ENCODE data around the gene ACOXL. TPM values are rescaled to one million over a fixed set of nuclear protein-coding genes. Genes with fewer than 3 reads are reported as not detected.

Gene ACOXL
- total and polyA plus RNA-seq, 9 of the 15 experiments (the other 6 are each of a cell fraction or from before 2014, with no cell fraction given), result 0.31 to 0.56 TPM; not detected in 7

GRCh38 chr2:111111101-111111755 is 378.9 kb downstream of the ACOXL start:
- H3K9me3 ChIP-seq (replicated peaks; ENCODE audit: control insufficient read depth, insufficient read depth, low read depth, low read length), result no peaks in the 10 kb centered on the region
- no peaks in the 10 kb centered on the region for H3K36me3 ChIP-seq (ENCODE audit: control insufficient read depth, insufficient read depth, low read length)
- DNase-seq (ENCODE audit: extremely low read depth in 1 of 4, low spot score in 3 of 4) (no peak), ATAC-seq (no peak), FAIRE-seq (no peak)
- no peak overlapping the region for H3K9ac ChIP-seq (ENCODE audit: insufficient read depth in 1 of 2, low read depth in 2 of 2, low read length in 2 of 2)
- H3K9me1 ChIP-seq (ENCODE audit: control insufficient read depth, insufficient read depth, low read length), result no peaks in the 10 kb centered on the region
- H3K4me1 ChIP-seq (replicated peaks in 1 of 2; ENCODE audit: control insufficient read depth in 2 of 2, insufficient read depth in 2 of 2, low read length in 2 of 2), result no peaks in the 10 kb centered on the region
- ChIA-PET POLR2A (interaction anchor here (0.7 to 2.5 kb wide), 2 partner anchors 10 to 103 kb away, joined by 3 to 7 read pairs; partner anchors contain the start of gene BCL2L11), CTCF (ENCODE audit: low intra/inter-chr PET ratio) (no interaction called here)
- H3K4me2 ChIP-seq (ENCODE audit: insufficient read depth, low read length), result no peak overlapping the region
- WGBS (ENCODE audit: insufficient coverage, low coverage, missing lambda C conversion rate), result 13% methylated on average over 3 of the region's 4 CpGs
- H3K4me3 ChIP-seq, result no peak overlapping the region
- peaks cover 0 to 4% of the 10 kb centered on the region in 2 experiments; a peak in 1 of 5 replicates for H3K27me3 ChIP-seq (ENCODE audit: control insufficient read depth in 2 of 2, insufficient read depth in 2 of 2, low read length in 2 of 2)
- BruUV-seq (replicated peaks), result no TSS peak
- H2AFZ ChIP-seq (ENCODE audit: low read depth, low read length), result no peak overlapping the region
- in situ Hi-C loops (cut with MboI) (no loop called here), intact Hi-C loops (cut with micrococcal nuclease) (loop anchor here (10.0 kb wide), 1 partner anchor 296 kb away; no protein-coding TSS in a partner anchor)
- no peaks in the 10 kb centered on the region; the same call in 1 of the 2 replicates for H4K20me1 ChIP-seq (replicated peaks; ENCODE audit: control insufficient read depth, insufficient read depth, low read length)
- no peak overlapping the region for H3K27ac ChIP-seq (ENCODE audit: extremely low read depth, low read depth, low read length)
- no peaks in the 10 kb centered on the region for H3K79me2 ChIP-seq (ENCODE audit: control insufficient read depth, insufficient read depth, low read length)
- no peak for TF ChIP-seq NRF1 (conservative IDR thresholded peaks at IDR 0.05 in 1 of 2, IDR thresholded peaks at IDR 0.05 in 1 of 2)
- no peak for TF ChIP-seq ZFPM2 (CRISPR knock-in tag; IDR thresholded peaks at IDR 0.05)
- no peak for TF ChIP-seq ZFX (CRISPR knock-in tag; IDR thresholded peaks at IDR 0.05)
- TF ChIP-seq RREB1 (CRISPR knock-in tag; IDR thresholded peaks at IDR 0.05), result no peak
- no peak for TF ChIP-seq ZNF212 (CRISPR knock-in tag; IDR thresholded peaks at IDR 0.05)
- no peak for TF ChIP-seq HNRNPLL (IDR thresholded peaks at IDR 0.05; ENCODE audit: low read depth, low read length, poor library complexity, severe bottlenecking)
- no peak for TF ChIP-seq ZNF134 (CRISPR knock-in tag; conservative IDR thresholded peaks at IDR 0.05)
- no peak for TF ChIP-seq ZBTB2 (IDR thresholded peaks at IDR 0.05)
- TF ChIP-seq FOXK2 (conservative IDR thresholded peaks at IDR 0.05 in 1 of 2, IDR thresholded peaks at IDR 0.05 in 1 of 2; ENCODE audit: low read depth in 2 of 2), result no peak
- TF ChIP-seq TFAM (CRISPR knock-in tag; conservative IDR thresholded peaks at IDR 0.05), result no peak
- no peak for TF ChIP-seq SFPQ (IDR thresholded peaks at IDR 0.05; ENCODE audit: low read depth, low read length)
- TF ChIP-seq RAD51 (IDR thresholded peaks at IDR 0.05; ENCODE audit: borderline replicate concordance, low read depth), result no peak
- no peak for TF ChIP-seq BCOR (IDR thresholded peaks at IDR 0.05)
- no peak for TF ChIP-seq HDAC2 (IDR thresholded peaks at IDR 0.05)

Data from K562 (cell line).